ENCODE data around the gene COL6A5. TPM values are rescaled to one million over a fixed set of nuclear protein-coding genes. Genes with fewer than 3 reads are reported as not detected.

The COL6A5 gene
- total RNA-seq, 1 donor from 2014 or later = 4.5 TPM

GRCh38 chr3:130529486-130530215 lies 184.2 kb downstream of the COL6A5 start:
- ATAC-seq = no peak
- TF ChIP-seq CTCF (IDR thresholded peaks at IDR 0.05) = no peak

GRCh38 chr3:130533247-130533646 lies 187.8 kb downstream of the COL6A5 start:
- H3K4me1 ChIP-seq = peaks cover 6% of the 10 kb centered on the region
- intact Hi-C loops (cut with DNase I) = no loop called here
- TF ChIP-seq CTCF (IDR thresholded peaks at IDR 0.05) = no peak
- no peaks in the 10 kb centered on the region for H3K9me3 ChIP-seq
- DNase-seq (no peak), ATAC-seq (no peak)
- H3K27me3 ChIP-seq (ENCODE audit: low read depth) = no peaks in the 10 kb centered on the region
- H3K4me3 ChIP-seq = no peak overlapping the region
- no peaks in the 10 kb centered on the region for H3K36me3 ChIP-seq
- no peak overlapping the region for H3K27ac ChIP-seq

More at GRCh38 chr3:130529486-130530215, 184.2 kb downstream of the COL6A5 start:
- DNase-seq = no peak
- H3K4me1 ChIP-seq = no peaks in the 10 kb centered on the region
- H3K27ac ChIP-seq = no peak overlapping the region
- no peaks in the 10 kb centered on the region for H3K27me3 ChIP-seq (ENCODE audit: low read depth)
- no peaks in the 10 kb centered on the region for H3K9me3 ChIP-seq
- no peak overlapping the region for H3K4me3 ChIP-seq
- no peaks in the 10 kb centered on the region for H3K36me3 ChIP-seq
- intact Hi-C loops (cut with DNase I) = no loop called here

Other genes with a start within 250 kb of the COL6A5 start
- 12.8 TPM for gene COL6A6, start 171.5 kb downstream of the COL6A5 start, total RNA-seq